K562 (cell line): Measurements from ENCODE around the gene STEAP1B. TPM values are rescaled to one million over a fixed set of nuclear protein-coding genes. Genes with fewer than 3 reads are reported as not detected.
A peak's percentile ranks its signal among the peaks of the same experiment; 100 is the strongest.

Experiments
- ATAC-seq: fragments of 200-7000 bp; cut with Tn5 transposase; 3 replicates; pipeline ENCODE4 v1.9.1; 2020; ENCODE audit warnings: moderate library complexity
- BruUV-seq: library from RNA; stranded (reverse); fragments of 400-500 nt; replicated peaks from 2 replicates; lab custom pipeline; 2021; lab: Mats Ljungman, UMichigan
- CTCF ChIA-PET: fragments of 300-600 bp; formaldehyde crosslinking; extraction: SDS; loops from one replicate; lab custom pipeline; 2021; ENCODE audit warnings: low intra/inter-chr PET ratio; lab: Yijun Ruan, JAX
- POLR2A ChIA-PET: fragments of 300-600, 350-650 bp; sonication (Branson Sonifier 250); formaldehyde crosslinking; extraction: SDS; loops from one replicate; lab custom pipeline; 2021; ENCODE audit warnings: antibody characterized with exemption, inconsistent platforms; lab: Yijun Ruan, JAX
- DNase-seq, 4 experiments: peaks; one replicate each; pipeline versions ENCODE4 v3.0.0 to v3.0.0-alpha.2; 2011 to 2018; ENCODE audit warnings: low spot score in 3 of 4, mixed read lengths in 3 of 4; ENCODE audit errors: extremely low read depth in 1 of 4
- FAIRE-seq: peaks from 2 replicates; lab custom pipeline; 2011; peaks lifted over from hg19 to GRCh38; lab: Jason Lieb, UNC
- H2AFZ ChIP-seq: 2 replicates; pipeline ENCODE4 v1.6.0; 2011; ENCODE audit warnings: low read depth, low read length, control low read depth, inconsistent platforms
- H3K27ac ChIP-seq: fragments of 200-600 bp; 3 replicates; pipeline ENCODE4 v1.8.0; 2011; ENCODE audit warnings: low read depth, mild to moderate bottlenecking, control low read depth, inconsistent platforms, low read length, moderate library complexity, mixed read lengths; ENCODE audit errors: extremely low read depth
- H3K27me3 ChIP-seq, 2 experiments: fragments of 300-600 bp in 1 of 2; 2 replicates in 1 of 2; 3 replicates in 1 of 2; pipeline versions ENCODE4 v1.6.0 to v1.8.0; 2011; ENCODE audit warnings: inconsistent platforms in 2 of 2, low read length in 2 of 2, mild to moderate bottlenecking in 1 of 2, mixed read lengths in 1 of 2, moderate library complexity in 1 of 2; ENCODE audit not compliant: control insufficient read depth in 2 of 2, insufficient read depth in 2 of 2
- H3K36me3 ChIP-seq: fragments of 300-600 bp; 3 replicates; pipeline ENCODE4 v1.8.0; 2011; ENCODE audit warnings: mild to moderate bottlenecking, low read length, inconsistent platforms; ENCODE audit not compliant: control insufficient read depth, insufficient read depth
- H3K4me1 ChIP-seq, 2 experiments: fragments of 200-600 bp in 1 of 2; replicated peaks in 1 of 2; 2 replicates in 1 of 2; 3 replicates in 1 of 2; pipeline versions ENCODE4 v1.5.1 to v1.8.0; 2011; ENCODE audit warnings: inconsistent platforms in 2 of 2, low read length in 2 of 2, mild to moderate bottlenecking in 1 of 2, mixed read lengths in 1 of 2, moderate library complexity in 1 of 2; ENCODE audit not compliant: control insufficient read depth in 2 of 2, insufficient read depth in 2 of 2
- H3K4me2 ChIP-seq: 2 replicates; pipeline ENCODE4 v1.6.1; 2011; ENCODE audit warnings: low read length, control low read depth, inconsistent platforms, mixed read lengths; ENCODE audit not compliant: insufficient read depth
- H3K4me3 ChIP-seq: fragments of 200-600 bp; sonication (generic), shearing (Covaris generic); 2 replicates; pipeline ENCODE4 v1.5.1; 2016; ENCODE audit warnings: control low read depth, inconsistent platforms
- H3K79me2 ChIP-seq: fragments of 200-600 bp; 3 replicates; pipeline ENCODE4 v1.8.0; 2011; ENCODE audit warnings: low read length, inconsistent platforms; ENCODE audit not compliant: control insufficient read depth, insufficient read depth
- H3K9ac ChIP-seq, 2 experiments: 2 replicates each; pipeline versions ENCODE4 v1.6.0 to v1.6.1; 2011; ENCODE audit warnings: low read depth in 2 of 2, low read length in 2 of 2, control low read depth in 1 of 2, inconsistent platforms in 1 of 2, mild to moderate bottlenecking in 1 of 2, mixed read lengths in 1 of 2; ENCODE audit not compliant: insufficient read depth in 1 of 2
- H3K9me1 ChIP-seq: one replicate; pipeline ENCODE4 v1.6.0; 2011; ENCODE audit warnings: inconsistent platforms, mild to moderate bottlenecking, low read length, moderate library complexity; ENCODE audit not compliant: control insufficient read depth, insufficient read depth
- H3K9me3 ChIP-seq: replicated peaks from 2 replicates; pipeline ENCODE4 v1.5.1; 2011; ENCODE audit warnings: low read depth, low read length, inconsistent platforms; ENCODE audit not compliant: control insufficient read depth, insufficient read depth
- H4K20me1 ChIP-seq: replicated peaks from 2 replicates; pipeline ENCODE4 v1.6.1; 2011; ENCODE audit warnings: low read length, inconsistent platforms, mixed read lengths; ENCODE audit not compliant: control insufficient read depth, insufficient read depth
- ARID3A ChIP-seq: IDR thresholded peaks from 2 replicates; pipeline ENCODE4 v1.6.1; 2012; ENCODE audit warnings: low read depth, low read length, improper control_type of control experiment, borderline replicate concordance
- GABPB1 ChIP-seq: sonication (generic); formaldehyde crosslinking; IDR thresholded peaks from 2 replicates; pipeline ENCODE4 v1.8.0; 2022; ENCODE audit warnings: mild to moderate bottlenecking, missing genetic modification reagents
- L3MBTL2 ChIP-seq: fragments of 450-650 bp; IDR thresholded peaks from 2 replicates; pipeline ENCODE4 v1.6.1; 2016; ENCODE audit warnings: mild to moderate bottlenecking, moderate library complexity
- NUFIP1 ChIP-seq: fragments of 450-650 bp; IDR thresholded peaks from 2 replicates; pipeline ENCODE4 v1.6.1; 2018; ENCODE audit not compliant: partially characterized antibody
- ZBTB8A ChIP-seq: fragments of 450-650 bp; IDR thresholded peaks from 2 replicates; pipeline ENCODE4 v1.6.1; 2018; ENCODE audit warnings: mild to moderate bottlenecking, moderate library complexity; ENCODE audit not compliant: partially characterized antibody
- ZEB2 ChIP-seq: fragments of 450-650 bp; IDR thresholded peaks from 2 replicates; pipeline ENCODE4 v1.6.1; 2016
- ZNF280A ChIP-seq: fragments of 450-650 bp; IDR thresholded peaks from 2 replicates; pipeline ENCODE4 v1.6.1; 2018; ENCODE audit warnings: mild to moderate bottlenecking, low read depth; ENCODE audit not compliant: partially characterized antibody
- ZNF699 ChIP-seq: fragments of 250-450 bp; sonication (Bioruptor Pico); IDR thresholded peaks from 2 replicates; pipeline ENCODE4 v1.8.0; 2021; ENCODE audit warnings: mild to moderate bottlenecking, moderate library complexity; ENCODE audit not compliant: insufficient replicate concordance
- ZNF785 ChIP-seq: fragments of 250-450 bp; sonication (Bioruptor Pico); IDR thresholded peaks from 2 replicates; pipeline ENCODE4 v1.4.0; 2020; ENCODE audit warnings: mild to moderate bottlenecking
- WGBS: fragments of 100-300 bp; shearing (Covaris generic); methylation state at CpG from one replicate; pipeline ENCODE4 v1.1.6; 2016; ENCODE audit warnings: low coverage, mixed read lengths; ENCODE audit not compliant: insufficient coverage; ENCODE audit errors: missing lambda C conversion rate; 5-methylcytosine and 5-hydroxymethylcytosine counted together
- in situ Hi-C: fragments of 300-500 bp; cut with MboI; formaldehyde crosslinking; loops from 4 replicates; pipeline ENCODE4 v1.15.0; 2018; ENCODE audit warnings: inconsistent platforms, mixed read lengths
- intact Hi-C: fragments of 100-400 bp; cut with micrococcal nuclease; formaldehyde crosslinking; loops from 2 replicates; pipeline ENCODE4 v1.14.2; 2022
- polyA plus RNA-seq, 8 experiments: library from polyadenylated mRNA; depleted of rRNA in 4 of 8; stranded (reverse) in 5 of 8; unstranded in 3 of 8; fragments of >200 nt; fragmentation: Nextera tagmentation in 2 of 8; fragmentation: Illumina TruSeq in 1 of 8; extraction: Ambion mirVana in 2 of 8; extraction: Trizol in 1 of 8; gene quantifications; 2 replicates each; pipeline versions ENCODE4 v1.2.1 to v1.2.3, GENCODE V29; 2011 to 2014; ENCODE audit warnings: inconsistent platforms in 1 of 8, missing spikeins in 1 of 8
- total RNA-seq, 7 experiments: library from RNA; depleted of rRNA in 6 of 7; stranded (reverse); fragments of >200 nt in 6 of 7; fragmentation: Illumina TruSeq in 2 of 7; extraction: Trizol in 2 of 7; gene quantifications; 2 replicates each; pipeline versions ENCODE4 v1.2.1 to v1.2.3, GENCODE V29; 2011 to 2021; ENCODE audit warnings: low replicate concordance in 1 of 7
- TF ChIP-seq, protein P1 (sequence below): fragments of 450-650 bp; formaldehyde crosslinking; IDR thresholded peaks from 2 replicates; pipeline ENCODE4 v1.4.0; 2022; ENCODE audit warnings: missing genetic modification characterization
- TF ChIP-seq, protein P2 (sequence below): fragments of 450-650 bp; IDR thresholded peaks from 2 replicates; pipeline ENCODE4 v1.6.1; 2016; ENCODE audit warnings: mild to moderate bottlenecking

STEAP1B gene
- total and polyA plus RNA-seq, 9 of the 15 experiments (the other 6 are each of a cell fraction or from before 2014, with no cell fraction given): 20.0 to 38.5 (median 30.6) TPM

DNA sequence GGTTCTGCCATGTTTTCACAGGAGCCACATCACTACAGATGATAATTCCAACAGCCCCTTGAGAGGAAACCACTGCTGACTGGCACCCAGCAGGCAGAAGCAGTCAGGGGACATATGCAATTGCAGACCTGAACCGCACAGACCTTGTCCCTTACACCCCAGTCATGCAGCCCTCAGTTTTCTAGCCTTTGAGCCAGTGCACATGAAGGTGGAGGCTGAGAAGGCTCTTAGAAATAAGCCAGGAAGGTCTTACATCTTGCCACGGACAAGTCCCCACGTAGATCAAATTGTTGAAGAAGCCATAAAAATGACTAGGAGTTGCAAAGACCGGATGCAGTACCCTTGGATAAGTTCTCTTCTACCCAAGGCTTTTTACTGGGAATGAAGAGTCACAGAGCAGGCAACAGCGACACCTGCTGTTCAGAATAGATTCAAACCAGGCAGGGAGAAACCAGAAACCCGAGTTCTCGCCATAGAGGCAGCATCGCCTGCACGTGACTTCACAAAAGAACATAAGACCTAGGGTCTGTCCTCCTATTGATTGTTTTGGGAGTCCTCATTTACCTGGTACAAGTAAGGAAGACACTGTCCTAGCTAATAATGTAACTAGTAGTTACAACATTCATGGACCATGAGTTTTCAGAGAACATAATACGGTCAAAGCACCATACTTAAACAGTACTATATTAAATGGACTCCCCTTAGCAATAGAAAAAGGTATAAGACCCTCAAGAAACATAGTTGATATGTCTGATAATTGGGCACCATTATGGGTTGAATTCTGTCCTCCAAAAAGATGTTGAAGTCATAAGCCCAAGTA lies 11.1 kb downstream of the STEAP1B start:
- POLR2A ChIA-PET: no interaction called here
- 22% methylated on average over 10 of the region's 10 CpGs for WGBS
- no peak for TF ChIP-seq NUFIP1
- no peak for TF ChIP-seq ZNF699
- TF ChIP-seq L3MBTL2: peak; percentile 17; the same call in 1 of the 2 replicates
- TF ChIP-seq ZNF280A: no peak
- no peak for TF ChIP-seq ZNF785 (CRISPR knock-in tag)
- TF ChIP-seq, protein P1, sequence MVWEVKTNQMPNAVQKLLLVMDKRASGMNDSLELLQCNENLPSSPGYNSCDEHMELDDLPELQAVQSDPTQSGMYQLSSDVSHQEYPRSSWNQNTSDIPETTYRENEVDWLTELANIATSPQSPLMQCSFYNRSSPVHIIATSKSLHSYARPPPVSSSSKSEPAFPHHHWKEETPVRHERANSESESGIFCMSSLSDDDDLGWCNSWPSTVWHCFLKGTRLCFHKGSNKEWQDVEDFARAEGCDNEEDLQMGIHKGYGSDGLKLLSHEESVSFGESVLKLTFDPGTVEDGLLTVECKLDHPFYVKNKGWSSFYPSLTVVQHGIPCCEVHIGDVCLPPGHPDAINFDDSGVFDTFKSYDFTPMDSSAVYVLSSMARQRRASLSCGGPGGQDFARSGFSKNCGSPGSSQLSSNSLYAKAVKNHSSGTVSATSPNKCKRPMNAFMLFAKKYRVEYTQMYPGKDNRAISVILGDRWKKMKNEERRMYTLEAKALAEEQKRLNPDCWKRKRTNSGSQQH (CRISPR knock-in tag): no peak
- TF ChIP-seq ZEB2: no peak
- no peak for TF ChIP-seq ARID3A
- TF ChIP-seq, protein P2, sequence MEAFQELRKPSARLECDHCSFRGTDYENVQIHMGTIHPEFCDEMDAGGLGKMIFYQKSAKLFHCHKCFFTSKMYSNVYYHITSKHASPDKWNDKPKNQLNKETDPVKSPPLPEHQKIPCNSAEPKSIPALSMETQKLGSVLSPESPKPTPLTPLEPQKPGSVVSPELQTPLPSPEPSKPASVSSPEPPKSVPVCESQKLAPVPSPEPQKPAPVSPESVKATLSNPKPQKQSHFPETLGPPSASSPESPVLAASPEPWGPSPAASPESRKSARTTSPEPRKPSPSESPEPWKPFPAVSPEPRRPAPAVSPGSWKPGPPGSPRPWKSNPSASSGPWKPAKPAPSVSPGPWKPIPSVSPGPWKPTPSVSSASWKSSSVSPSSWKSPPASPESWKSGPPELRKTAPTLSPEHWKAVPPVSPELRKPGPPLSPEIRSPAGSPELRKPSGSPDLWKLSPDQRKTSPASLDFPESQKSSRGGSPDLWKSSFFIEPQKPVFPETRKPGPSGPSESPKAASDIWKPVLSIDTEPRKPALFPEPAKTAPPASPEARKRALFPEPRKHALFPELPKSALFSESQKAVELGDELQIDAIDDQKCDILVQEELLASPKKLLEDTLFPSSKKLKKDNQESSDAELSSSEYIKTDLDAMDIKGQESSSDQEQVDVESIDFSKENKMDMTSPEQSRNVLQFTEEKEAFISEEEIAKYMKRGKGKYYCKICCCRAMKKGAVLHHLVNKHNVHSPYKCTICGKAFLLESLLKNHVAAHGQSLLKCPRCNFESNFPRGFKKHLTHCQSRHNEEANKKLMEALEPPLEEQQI: no peak
- no peak for TF ChIP-seq ZBTB8A
- TF ChIP-seq GABPB1 (CRISPR knock-in tag): 0 out of 2 replicates have a peak, but pooled peaks have one; percentile 35

More for the DNA sequence above, 11.1 kb downstream of the STEAP1B start:
- H3K9ac ChIP-seq: no peak overlapping the region
- no peak overlapping the region for H2AFZ ChIP-seq
- H3K27me3 ChIP-seq: no peaks in the 10 kb centered on the region
- H3K4me1 ChIP-seq: no peaks in the 10 kb centered on the region
- DNase-seq (peak; percentile 63 to 81 (median 66)), ATAC-seq (peak; percentile 93), FAIRE-seq (peak; percentile 80)
- CTCF ChIA-PET: interaction anchor here (0.6 to 3.1 kb wide), 6 partner anchors 37 to 386 kb away, joined by 3 to 70 read pairs (median 13); no protein-coding TSS in a partner anchor
- in situ Hi-C loops (loop anchor here (5.0 kb wide), 1 partner anchor 382 kb away; no protein-coding TSS in a partner anchor), intact Hi-C loops (loop anchor here (1.0 to 2.0 kb wide), 3 partner anchors 192 to 386 kb away; no protein-coding TSS in a partner anchor)
- H3K9me3 ChIP-seq: no peaks in the 10 kb centered on the region
- H3K27ac ChIP-seq: no peak overlapping the region
- BruUV-seq: no TSS peak
- H3K79me2 ChIP-seq: no peaks in the 10 kb centered on the region
- no peak overlapping the region for H3K4me2 ChIP-seq
- H3K9me1 ChIP-seq: no peaks in the 10 kb centered on the region
- H3K4me3 ChIP-seq: no peak overlapping the region
- H4K20me1 ChIP-seq: no peaks in the 10 kb centered on the region; the same call in 1 of the 2 replicates
- H3K36me3 ChIP-seq: peaks cover 32% of the 10 kb centered on the region; the same call in 2 of the 3 replicates
